NCI-H748 treated with DMSO at 0.1 percent for 48 hours (cell line): ENCODE results near the gene SREBF2.
"Not testable (repeated sequence)": the region's sequence is repeated elsewhere in the genome, so short reads cannot be mapped to it uniquely, and the experiment has no call there.

Source experiments
- DNase-seq: peaks from one replicate; lab custom pipeline; 2025; lab: John Stamatoyannopoulos, UW

The SREBF2 gene

GRCh38 chr22:41821471-41822316 lies 11.2 kb upstream of the SREBF2 start:
- no peak for DNase-seq

GRCh38 chr22:41822317-41823057 lies 10.4 kb upstream of the SREBF2 start:
- peak; percentile 65 for DNase-seq

GRCh38 chr22:41823797-41824196 lies 9.1 kb upstream of the SREBF2 start:
- DNase-seq = no peak

- DNase-seq = no peak
These were observed 7.5 kb upstream of the SREBF2 start for GRCh38 chr22:41825376-41825775.

- DNase-seq = no peak
These were observed 6.9 kb upstream of the SREBF2 start for GRCh38 chr22:41826021-41826420.

GRCh38 chr22:41826430-41827383 lies 6.2 kb upstream of the SREBF2 start:
- no peak for DNase-seq

GRCh38 chr22:41827671-41828070 lies 5.2 kb upstream of the SREBF2 start:
- no peak for DNase-seq

GRCh38 chr22:41828516-41828915 lies 4.4 kb upstream of the SREBF2 start:
- DNase-seq = peak; percentile 77

GRCh38 chr22:41830174-41830573 lies 2.7 kb upstream of the SREBF2 start:
- DNase-seq = no peak

GRCh38 chr22:41831383-41831782 lies 1.5 kb upstream of the SREBF2 start:
- no peak for DNase-seq

- no peak for DNase-seq
These were observed 915 bp upstream of the SREBF2 start for GRCh38 chr22:41831828-41832552.

GRCh38 chr22:41833369-41834004 lies 582 bp downstream of the SREBF2 start:
- DNase-seq = no peak

GRCh38 chr22:41834005-41834944 lies 1.4 kb downstream of the SREBF2 start:
- peak; percentile 8 for DNase-seq

GRCh38 chr22:41835462-41835861 lies 2.6 kb downstream of the SREBF2 start:
- not testable (repeated sequence) for DNase-seq

GRCh38 chr22:41836551-41836950 lies 3.6 kb downstream of the SREBF2 start:
- DNase-seq = no peak

GRCh38 chr22:41838842-41839618 lies 6.1 kb downstream of the SREBF2 start:
- no peak for DNase-seq

GRCh38 chr22:41840216-41840615 lies 7.3 kb downstream of the SREBF2 start:
- DNase-seq = no peak

GRCh38 chr22:41841085-41841712 lies 8.3 kb downstream of the SREBF2 start:
- no peak for DNase-seq
